ENCODE data around the gene RILPL1.
"Not testable (repeated sequence)": the region's sequence is repeated elsewhere in the genome, so short reads cannot be mapped to it uniquely, and the experiment has no call there.

RILPL1 gene

DNA sequence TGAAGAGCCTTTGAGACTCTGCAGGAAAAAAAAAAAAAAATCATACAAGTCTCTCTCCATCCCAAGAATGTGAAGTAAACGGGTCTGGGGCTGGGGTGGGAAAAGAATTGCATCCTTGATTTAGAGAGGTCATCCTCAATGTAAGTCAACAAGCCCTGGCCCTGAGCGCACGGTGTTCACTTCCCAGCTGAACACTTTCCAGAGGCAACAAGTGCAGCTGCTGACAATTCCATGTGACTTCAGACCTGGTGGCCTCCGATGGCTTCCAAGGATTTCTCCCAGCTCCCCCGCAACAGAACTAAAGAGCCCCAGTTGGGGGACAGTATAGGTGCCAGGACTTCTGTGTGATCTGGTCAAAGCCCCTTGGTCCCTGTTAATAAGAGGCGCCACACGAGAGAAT lies 2.4 kb downstream of the RILPL1 start:
- in situ Hi-C loops (cut with MboI; ENCODE audit: low sequenced_read_pairs), result no loop called here

DNA sequence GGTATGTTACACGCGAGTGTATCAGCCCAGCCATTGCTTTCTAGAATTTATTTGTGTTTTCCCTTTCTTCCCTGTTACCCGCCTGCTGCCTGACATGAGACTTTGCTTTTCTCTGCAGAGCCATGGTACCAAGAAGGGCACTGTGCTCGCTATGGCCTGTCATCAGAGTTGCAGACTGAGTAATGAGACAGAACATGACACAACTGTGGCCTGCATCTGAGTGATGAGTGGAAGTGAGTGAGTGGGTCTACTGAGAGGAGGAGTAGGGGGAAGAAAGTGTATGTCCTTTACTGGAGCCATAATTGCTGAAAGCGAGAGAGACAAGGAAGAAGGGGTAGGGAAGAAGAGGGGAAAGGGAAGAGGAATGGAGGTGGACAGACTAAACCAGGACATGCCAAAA lies 2.9 kb downstream of the RILPL1 start:
- in situ Hi-C loops (cut with MboI; ENCODE audit: low sequenced_read_pairs), result no loop called here

DNA sequence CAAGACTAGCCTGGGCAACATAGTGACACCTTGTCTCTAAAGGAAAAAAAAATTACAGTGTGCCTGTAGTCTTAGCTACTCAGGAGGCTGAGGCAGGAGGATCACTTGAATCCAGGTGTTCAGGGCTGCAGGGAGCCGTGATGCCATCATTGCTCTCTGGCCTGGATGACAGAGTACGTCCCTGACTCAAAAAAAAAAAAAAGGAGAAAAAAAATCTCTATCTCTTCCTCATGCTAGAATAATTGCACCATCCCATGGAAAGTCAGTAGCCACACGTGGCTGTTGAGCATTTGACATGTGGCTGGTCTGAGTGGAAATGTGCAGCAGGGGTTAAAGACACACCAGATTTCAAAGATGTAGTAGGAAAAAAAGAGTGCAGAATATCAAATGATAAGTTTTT lies 3.8 kb downstream of the RILPL1 start:
- in situ Hi-C loops (cut with MboI; ENCODE audit: low sequenced_read_pairs), result no loop called here

DNA sequence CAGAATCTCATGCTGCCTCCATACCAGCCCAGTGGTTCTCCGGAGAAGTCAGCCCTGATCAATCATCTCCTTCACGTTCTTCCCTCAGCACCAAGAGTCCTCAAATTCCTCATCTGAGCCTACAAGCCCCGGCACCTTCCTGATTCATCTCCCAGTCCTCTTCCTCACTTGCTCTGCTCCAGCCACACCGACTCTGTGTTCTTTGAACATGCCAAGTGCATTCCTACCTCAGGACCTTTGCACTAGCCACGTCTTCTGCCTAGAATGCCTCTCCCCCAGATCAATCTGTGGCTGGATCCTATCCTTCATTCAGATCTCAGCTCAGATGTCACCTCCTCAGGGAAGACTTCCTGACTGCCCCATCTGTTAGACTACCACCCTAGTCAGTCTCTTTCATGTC lies 4.7 kb downstream of the RILPL1 start:
- in situ Hi-C loops (cut with MboI; ENCODE audit: low sequenced_read_pairs), result no loop called here

DNA sequence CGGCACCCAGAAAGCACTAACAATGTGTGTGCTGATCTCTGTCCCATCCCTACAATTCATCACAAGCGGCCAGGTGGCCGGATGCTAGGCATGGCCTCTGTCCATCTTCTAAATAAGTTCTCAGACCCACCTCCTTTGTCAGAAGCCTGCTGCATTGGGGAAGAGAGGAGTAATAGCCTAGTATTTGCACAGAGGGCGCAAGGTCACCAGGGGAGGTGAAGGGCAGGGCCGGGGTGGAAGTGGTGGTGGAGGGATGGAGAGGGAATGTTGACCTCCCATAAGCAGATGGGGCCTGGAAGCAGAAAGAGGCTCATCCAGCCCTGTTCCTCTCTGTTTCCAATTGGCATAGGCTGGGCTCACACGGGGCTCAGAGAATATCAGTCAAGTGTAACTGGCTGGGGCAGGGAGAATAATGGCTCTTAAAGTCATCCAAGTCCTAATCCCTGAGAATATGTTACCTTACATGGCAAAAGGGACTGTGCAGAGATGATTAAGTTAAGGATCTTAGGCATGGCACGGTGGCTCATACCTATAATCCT lies 6.9 kb downstream of the RILPL1 start:
- in situ Hi-C loops (cut with MboI; ENCODE audit: low sequenced_read_pairs), result no loop called here

DNA sequence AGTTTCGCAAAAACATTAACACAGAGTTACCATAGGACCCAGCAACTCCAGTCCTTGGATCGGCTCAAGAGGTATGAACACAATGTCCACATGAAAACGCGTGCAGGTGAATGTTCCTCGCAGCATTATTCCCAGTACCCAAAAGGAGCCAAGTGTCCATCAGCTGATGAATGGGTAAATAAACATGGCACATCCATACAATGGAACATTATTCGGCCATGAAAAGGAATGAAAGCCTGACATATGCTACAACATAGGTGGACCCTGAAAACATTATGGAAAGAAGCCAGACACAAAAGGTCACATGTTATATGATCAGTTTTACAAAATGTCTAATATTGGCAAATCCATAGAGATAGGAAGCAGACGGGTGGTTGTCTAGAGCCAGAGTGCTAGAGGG lies 9.1 kb downstream of the RILPL1 start:
- in situ Hi-C loops (cut with MboI; ENCODE audit: low sequenced_read_pairs), result no loop called here

DNA sequence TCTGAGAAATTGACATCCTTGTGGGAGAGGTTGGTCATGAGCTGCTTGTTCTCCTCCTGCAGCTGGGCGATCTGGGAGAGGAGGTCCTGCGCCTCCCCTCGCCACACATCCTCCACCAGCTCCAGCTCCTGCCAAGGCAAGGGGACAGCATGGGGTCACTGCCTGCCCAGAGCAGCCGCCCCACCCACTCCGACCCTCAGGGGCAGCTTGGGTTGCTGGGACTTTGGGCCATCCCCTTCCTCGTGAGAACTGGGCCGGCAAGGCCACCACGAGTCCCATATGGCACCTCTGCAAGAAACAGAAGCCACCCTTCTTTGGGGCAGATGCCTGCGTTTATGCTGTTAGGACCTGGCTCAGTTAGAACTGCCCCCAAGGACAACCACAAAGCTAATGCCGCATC lies 10.0 kb downstream of the RILPL1 start:
- in situ Hi-C loops (cut with MboI; ENCODE audit: low sequenced_read_pairs), result no loop called here

DNA sequence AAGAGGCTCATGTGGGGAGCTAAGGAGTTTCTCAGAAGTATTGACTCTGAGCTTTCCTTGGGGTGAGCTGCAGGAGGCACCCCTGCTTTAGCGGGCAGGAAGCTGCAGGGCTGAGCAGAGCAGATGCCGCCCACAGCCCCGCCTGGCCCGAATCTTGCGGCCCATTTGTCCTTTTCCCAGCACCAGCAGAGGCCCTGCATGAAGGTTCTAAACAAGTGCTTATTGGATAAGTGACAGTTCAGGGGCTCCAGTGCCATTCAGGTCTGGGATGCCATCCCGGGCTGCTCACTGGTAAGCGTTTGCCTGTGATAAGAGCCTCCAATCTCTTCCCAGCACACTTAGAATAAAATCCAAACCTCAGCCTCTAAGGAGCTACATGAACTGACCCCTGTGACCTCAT lies 11.4 kb downstream of the RILPL1 start:
- in situ Hi-C loops (cut with MboI; ENCODE audit: low sequenced_read_pairs), result no loop called here

DNA sequence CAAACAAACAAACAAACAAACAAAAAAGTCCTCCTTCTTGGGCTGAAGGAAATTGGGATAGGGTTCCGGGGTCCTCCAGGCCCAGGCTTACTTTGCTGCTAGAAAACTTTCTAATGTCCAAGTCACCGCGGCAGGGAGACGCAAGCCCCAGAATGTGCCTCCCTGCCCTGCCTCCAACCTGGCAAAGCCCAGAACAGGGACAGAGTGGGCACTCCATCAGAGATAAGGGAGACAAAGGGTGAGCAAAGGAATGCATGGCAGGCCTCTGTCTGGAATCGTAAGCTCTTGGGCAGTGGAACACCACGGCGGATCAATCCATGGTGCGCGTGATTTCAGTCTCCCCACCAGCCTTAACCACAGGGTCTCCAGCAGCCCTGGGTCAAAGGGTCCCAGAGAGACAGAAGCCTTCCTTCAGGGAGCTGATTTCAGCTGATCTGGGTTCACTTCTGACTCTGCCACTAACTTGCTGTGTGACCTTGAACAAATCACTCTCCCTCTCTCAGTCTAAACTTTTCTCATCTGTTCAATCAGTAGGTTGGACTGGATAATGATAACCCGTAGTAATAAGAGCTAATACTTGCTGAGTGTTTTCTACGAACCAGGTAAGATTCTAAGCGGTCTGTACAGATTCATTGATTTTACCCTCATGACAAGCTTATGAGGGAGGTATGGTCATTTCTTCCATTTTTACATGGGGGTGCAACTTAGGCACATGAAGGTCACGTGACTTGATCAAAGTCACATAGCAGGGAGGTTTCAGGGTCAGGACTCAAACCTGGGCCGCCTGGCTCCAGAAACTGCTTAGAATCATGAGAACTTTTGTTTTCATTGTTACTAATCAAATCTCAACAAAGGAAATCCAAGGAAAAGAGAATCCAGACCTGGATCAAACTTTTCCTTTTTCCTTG lies 12.7 kb downstream of the RILPL1 start:
- in situ Hi-C loops (cut with MboI; ENCODE audit: low sequenced_read_pairs), result no loop called here

DNA sequence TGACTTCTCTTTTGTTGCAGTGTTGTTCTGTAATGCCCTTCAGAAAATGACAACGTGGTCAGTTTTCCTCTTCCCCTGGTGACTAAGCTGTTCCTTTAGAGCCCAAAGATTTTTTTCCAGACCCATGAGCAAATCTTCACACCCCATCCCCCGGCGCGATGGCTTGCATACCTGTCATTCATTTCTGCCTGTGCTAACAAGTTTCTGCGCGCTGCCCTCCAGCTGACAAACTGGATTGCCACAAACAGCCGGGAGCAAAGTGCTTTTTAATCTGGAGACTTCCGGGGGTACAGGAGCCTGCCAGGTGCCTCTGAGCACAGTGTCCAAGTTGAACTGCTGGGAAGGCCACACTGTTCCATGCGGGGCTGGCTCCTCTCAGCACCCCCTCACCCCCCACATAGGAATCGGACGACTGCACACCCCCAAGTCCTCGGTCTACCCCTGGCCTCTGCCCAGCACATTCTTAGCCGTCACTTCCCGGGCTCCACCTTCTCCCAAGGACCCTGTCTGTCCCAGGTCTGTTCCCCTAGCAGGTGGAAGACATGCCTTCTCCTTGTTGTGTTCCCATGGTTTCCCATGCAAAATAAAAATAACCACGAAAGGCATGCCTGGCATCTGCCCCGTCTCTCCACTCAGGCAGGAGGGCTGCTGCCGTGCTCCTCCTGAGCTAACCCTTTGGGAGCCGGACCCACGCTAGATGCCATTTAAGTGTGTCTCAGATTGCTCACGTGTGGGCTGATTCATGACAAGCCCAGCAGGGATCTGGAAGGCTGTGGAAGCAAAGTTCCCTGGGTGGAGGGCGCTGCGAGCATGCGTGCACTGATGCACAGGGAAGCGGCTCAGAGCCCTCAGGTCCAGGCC lies 14.1 kb downstream of the RILPL1 start:
- in situ Hi-C loops (cut with MboI; ENCODE audit: low sequenced_read_pairs), result no loop called here

DNA sequence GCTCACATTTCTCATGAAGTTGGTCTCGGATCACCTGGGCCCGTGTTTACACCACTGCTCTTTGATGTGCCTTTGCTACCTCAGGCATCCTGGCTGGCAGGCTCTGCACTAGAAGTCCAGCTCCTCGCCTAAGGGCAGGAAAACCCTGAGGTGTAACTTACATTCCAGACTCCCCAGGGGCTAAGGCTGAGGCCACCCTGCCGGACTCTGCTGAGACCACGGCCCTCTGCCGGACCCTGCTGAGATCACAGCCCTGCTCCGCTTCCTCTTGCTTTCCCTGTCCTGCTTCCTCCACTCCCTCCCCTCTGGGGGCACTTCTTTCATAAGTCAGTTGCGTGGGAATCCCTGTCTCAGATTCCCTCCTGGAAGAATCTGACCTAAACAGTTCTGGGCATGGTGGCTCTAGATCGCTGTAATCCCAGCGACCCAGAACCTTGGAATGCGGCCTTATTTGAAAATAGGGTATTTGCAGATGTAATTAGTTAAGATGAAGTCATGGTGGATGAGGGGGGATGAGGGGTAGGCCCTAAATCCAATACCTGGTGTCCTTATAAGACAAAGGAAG lies 17.2 kb downstream of the RILPL1 start:
- in situ Hi-C loops (cut with MboI; ENCODE audit: low sequenced_read_pairs), result no loop called here

DNA sequence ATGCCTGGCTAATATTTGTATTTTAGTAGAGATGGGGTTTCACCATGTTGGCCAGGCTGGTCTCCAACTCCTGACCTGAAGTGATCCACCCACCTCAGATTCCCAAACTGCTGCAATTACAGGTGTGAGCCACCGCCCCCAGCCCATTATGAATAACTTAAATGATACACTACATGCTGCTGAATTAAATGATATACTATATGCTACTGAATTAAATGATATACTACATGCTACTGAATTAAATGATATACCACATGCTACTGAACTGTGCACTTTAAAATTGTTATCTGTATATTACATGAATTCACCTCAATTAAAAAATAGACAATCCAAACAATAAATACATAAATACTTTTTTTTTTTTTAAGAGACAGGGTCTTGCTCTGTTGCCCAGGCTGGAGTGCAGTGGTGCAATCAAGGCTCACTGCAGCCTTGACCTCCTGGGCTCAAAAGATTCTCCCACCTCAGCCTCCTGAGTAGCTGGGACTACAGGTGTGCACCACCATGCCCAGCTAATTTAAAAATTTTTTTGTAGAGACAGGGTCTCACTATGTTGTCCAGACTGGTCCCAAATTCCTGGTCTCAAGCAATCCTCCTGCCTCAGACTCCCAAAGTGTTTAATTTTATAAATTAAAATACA lies 18.8 kb downstream of the RILPL1 start:
- in situ Hi-C loops (cut with MboI; ENCODE audit: low sequenced_read_pairs), result not testable (repeated sequence)

DNA sequence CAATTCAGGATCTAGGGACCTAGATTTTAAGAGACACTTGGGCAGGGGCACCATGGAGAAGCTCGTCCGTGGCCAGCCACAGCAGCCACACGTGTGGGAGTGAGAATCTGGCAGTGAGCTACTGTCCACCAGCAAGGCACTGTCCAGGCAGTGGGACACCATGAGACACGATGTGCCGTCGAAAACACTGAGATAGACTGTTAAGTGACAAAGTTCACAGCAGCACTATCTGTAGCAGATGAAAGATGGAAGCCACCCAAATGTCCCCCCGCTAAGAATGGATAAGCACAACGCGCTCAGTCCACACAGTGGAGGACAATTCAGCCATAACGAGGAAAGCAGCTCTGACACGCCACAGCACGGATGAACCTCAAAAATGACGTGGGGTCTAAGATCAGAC lies 19.7 kb downstream of the RILPL1 start:
- in situ Hi-C loops (cut with MboI; ENCODE audit: low sequenced_read_pairs), result no loop called here

DNA sequence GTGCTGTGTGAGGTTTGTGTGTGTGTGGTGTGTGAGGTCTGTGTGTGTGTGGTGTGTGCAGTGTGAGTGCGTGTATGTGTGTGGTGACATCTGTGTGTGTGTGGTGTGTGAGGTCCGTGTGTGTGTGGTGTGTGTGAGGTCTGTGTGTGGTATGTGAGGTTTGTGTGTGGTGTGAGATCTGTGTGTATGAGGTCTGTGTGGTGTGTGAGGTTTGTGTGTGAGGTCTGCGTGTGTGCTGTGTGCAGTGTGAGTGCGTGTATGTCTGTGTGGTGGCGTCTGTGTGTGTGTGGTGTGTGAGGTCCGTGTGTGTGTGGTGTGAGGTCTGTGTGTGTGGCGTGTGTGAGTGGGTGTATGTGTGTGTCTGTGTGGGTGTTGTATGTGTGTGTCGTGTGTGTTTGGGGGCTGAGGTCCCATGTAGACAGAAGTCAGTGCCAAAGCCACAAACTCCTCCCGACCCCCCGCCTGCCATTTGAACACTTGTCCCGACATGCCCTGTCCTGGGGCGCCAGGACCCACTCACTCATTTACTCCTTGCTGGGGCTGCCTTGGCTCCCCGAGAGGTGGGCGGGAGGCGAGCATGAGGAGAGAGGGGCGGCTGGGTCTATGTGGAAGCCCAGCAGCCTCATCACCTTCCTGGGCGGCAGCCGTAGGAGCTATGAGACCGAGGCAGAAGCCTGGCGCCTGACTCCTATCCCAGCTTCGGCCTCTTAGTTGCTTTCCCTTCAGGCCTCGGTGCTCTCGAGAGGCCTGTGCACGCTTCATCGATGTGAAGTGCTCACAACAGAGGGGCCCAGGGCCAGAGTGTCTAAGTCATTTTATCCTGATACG lies 20.5 kb downstream of the RILPL1 start:
- in situ Hi-C loops (cut with MboI; ENCODE audit: low sequenced_read_pairs), result no loop called here

DNA sequence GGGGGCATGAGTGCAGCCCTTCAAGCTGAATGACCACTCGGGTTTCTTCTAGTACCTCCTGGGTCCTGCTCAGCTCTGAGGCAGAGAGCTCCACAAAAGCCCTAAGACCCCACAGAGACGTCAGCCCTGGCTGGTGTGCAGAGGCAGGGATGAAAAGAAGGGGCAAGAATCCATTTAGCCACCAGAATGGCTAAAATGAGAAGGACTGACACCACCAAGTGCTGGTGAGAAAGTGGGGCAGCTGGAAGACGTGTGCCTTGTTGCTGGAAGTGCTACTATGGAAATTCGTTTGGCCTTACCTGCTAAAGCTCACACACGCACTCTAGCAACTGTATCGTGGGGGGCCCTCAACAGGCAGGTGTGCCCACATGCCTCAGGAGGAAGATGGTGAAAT lies 26.7 kb downstream of the RILPL1 start:
- in situ Hi-C loops (cut with MboI; ENCODE audit: low sequenced_read_pairs), result no loop called here

DNA sequence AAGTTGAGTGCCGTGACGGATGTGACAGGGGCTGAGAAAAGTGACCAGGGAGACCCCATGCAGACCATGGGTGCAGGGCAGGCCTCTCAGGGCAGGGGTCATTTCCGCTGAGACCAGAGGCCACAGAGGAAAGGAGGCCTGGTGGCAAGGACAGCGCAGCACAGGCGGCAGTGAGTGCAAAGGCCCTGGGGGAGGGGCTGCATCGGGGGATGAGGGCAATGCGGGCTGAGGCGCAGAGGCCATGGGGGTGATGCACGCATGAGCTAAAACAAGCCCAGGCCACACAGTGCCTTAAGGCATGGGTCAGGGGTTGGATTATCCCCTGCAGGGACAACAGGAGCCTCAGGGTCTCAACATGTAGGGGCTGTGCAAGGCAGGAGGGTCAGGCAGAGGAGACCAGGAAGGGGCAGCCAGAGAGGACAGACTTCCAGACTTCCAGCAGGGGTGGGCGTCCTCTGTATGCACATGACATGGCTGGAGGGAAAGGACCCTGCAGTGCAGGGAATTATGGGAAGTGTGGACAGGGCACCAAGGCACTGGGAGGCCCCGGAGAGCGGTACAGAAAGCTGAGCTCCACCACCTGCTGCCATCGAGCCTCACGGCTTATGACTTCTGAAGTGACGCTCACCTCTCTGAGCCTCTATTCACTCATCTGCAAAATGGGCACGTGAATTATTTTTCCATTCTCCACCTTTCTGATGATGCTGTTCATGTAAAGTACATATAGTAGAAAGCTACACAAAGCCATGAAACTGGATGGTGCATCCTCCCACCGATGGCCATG lies 27.3 kb downstream of the RILPL1 start:
- in situ Hi-C loops (cut with MboI; ENCODE audit: low sequenced_read_pairs), result no loop called here

DNA sequence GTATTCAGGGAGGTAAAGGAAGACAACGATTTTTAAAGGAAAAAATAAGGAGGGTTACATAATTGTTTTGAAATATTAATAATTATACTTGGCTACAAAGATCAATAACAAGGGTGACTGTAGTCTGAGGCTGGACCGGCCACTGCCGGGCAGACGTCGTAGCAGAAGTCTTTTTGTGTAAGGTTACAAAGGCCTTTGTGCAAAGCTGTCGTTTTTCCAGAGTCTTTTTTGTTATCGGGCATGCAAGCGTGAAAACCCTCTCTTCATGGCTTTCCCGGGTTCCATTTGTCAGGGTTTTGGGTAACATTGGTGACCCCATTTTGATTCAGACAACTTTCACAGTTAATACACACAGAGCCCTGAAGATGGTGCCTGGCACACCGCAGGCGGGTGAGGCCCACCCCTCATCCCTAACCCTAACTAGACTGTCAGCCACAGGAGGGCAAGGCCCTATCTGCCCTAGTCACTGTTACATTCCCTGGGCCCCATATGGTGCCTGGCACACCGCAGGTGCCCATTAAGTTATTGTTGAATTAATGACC lies 31.3 kb downstream of the RILPL1 start:
- in situ Hi-C loops (cut with MboI; ENCODE audit: low sequenced_read_pairs), result no loop called here

DNA sequence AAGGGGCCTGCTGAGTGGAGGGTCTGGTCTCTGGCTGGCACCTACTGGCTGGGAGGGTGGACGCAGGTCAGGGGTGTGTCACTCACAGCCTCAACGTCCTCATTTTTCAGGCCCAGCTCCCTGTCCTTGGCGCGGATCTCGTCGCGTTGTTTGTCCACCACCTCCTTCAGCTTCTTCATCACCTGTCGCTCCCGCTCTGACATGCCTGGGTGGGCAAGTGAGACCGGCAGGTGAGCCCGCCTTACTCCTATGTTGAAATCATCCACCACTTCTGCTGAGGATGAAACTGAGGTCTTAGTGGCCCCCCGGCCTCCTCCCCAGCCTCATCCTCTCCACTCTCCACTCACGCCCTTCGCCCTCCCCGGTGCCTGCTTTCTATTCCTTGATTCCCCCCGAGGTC lies 34.2 kb downstream of the RILPL1 start:
- in situ Hi-C loops (cut with MboI; ENCODE audit: low sequenced_read_pairs), result no loop called here
